Activated T-cell treated with anti-CD3 and anti-CD28 coated beads, Interleukin-2, amount 50 U/mL, for 4 hours (primary cell): ENCODE measurements around the gene PPM1M. TPM values are rescaled to one million over a fixed set of nuclear protein-coding genes. Genes with fewer than 3 reads are reported as not detected.
A peak's percentile ranks its signal among the peaks of the same experiment; 100 is the strongest.

Source experiments
- ATAC-seq, 2 donors: fragments of 200-7000 bp; cut with Tn5 transposase; one replicate each; pipeline ENCODE4 v1.10.0; 2021
- DNase-seq: peaks from one replicate; pipeline ENCODE4 v3.0.0-alpha.2; 2020
- H3K27me3 Mint-ChIP-seq: one replicate; pipeline ENCODE4 v1.8.0; 2021; ENCODE audit warnings: low read depth, mixed read lengths
- H3K36me3 Mint-ChIP-seq: one replicate; pipeline ENCODE4 v1.8.0; 2022; ENCODE audit warnings: mixed read lengths; ENCODE audit not compliant: insufficient read depth
- H3K4me1 Mint-ChIP-seq: one replicate; pipeline ENCODE4 v1.8.0; 2021; ENCODE audit warnings: low read depth, mixed read lengths
- H3K4me3 Mint-ChIP-seq: one replicate; pipeline ENCODE4 v1.8.0; 2021; ENCODE audit warnings: mild to moderate bottlenecking, moderate library complexity, mixed read lengths
- H3K9me3 Mint-ChIP-seq: one replicate; pipeline ENCODE4 v1.8.0; 2021; ENCODE audit warnings: mixed read lengths
- total RNA-seq, 3 donors: library from RNA; stranded (reverse); gene quantifications; one replicate each; pipeline ENCODE4 v1.2.1, GENCODE V29; 2021

The PPM1M gene
- total RNA-seq, 3 donors from 2014 or later: 26.6 to 40.0 (median 39.7) TPM

GRCh38 chr3:52240886-52241370 lies 4.6 kb upstream of the PPM1M start:
- H3K4me1 Mint-ChIP-seq: peaks cover 79% of the 10 kb centered on the region
- no peaks in the 10 kb centered on the region for H3K27me3 Mint-ChIP-seq
- no peaks in the 10 kb centered on the region for H3K9me3 Mint-ChIP-seq
- ATAC-seq (no peak), DNase-seq (no peak)
- no peaks in the 10 kb centered on the region for H3K36me3 Mint-ChIP-seq
- H3K4me3 Mint-ChIP-seq: peak overlapping the region; percentile 96

DNA sequence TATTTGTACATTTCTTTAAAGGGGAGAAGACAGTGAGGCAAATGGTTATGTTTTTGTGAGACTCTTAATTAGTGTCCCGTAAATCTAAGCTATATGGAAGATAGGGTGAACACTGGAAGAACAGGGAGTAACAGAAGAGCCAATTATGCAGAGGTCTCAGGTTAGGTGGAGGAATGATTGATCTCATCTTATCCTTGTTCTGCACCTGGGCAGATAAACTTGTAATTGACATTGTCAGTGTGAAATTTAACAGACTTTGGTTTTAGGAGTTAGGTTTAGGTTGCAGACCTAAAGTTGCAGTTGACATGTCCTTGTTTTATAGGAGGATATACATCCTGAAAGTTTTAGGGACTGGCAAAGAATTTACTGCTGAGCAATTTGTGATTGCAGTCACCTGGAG lies 3.5 kb upstream of the PPM1M start:
- Mint-ChIP-seq H3K9me3 (no peaks in the 10 kb centered on the region), H3K4me3 (peak overlapping the region; percentile 33), H3K36me3 (no peaks in the 10 kb centered on the region), H3K4me1 (peaks cover 77% of the 10 kb centered on the region), H3K27me3 (no peaks in the 10 kb centered on the region)
- DNase-seq: no peak
- ATAC-seq: no peak

DNA sequence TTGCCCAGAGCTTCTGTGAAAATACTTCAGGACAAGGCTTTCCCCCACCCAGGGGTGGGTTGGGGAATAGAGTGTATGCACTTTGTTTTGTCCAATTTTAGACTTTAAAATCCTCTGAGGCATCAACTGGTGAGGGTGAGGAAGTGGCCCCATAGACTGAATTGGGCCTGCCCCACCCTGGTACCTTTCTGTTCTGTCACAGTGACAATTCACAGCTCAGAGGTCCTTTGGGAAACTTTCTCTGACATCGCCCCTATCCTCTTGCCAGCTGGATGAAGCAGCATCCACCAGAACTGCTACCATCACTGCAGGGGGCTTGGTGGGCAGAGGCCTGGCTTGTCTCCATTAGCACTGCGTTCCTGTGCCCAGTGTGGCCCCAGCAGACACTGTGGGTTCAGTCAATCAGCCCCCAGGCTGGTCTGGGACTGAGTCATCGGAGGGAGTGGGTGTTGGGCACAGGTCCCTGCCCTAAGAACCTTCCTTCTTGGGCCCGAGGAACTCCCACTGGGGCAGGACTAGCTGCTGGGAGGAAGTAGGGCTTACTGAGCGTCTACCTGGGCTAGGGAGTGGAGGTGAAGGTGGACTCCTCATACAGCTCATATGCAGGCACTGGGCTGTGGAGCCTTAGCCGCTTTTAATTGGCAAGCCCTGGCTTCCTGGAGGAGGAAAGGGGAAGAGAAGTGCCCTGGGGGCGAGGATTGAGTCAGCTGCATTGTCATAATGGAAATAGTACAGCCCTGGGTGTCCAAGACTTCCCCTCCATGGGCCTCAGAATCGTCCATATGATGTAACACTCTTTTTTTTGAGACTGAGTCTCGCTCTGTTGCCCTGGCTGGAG lies 1.5 kb upstream of the PPM1M start:
- Mint-ChIP-seq H3K4me3 (peak overlapping the region; percentile 76), H3K27me3 (no peaks in the 10 kb centered on the region), H3K4me1 (peaks cover 79% of the 10 kb centered on the region), H3K9me3 (no peaks in the 10 kb centered on the region), H3K36me3 (peaks cover 14% of the 10 kb centered on the region)
- peak; percentile 35 for DNase-seq
- ATAC-seq: peak in 1 of 2 donors; percentile 4

DNA sequence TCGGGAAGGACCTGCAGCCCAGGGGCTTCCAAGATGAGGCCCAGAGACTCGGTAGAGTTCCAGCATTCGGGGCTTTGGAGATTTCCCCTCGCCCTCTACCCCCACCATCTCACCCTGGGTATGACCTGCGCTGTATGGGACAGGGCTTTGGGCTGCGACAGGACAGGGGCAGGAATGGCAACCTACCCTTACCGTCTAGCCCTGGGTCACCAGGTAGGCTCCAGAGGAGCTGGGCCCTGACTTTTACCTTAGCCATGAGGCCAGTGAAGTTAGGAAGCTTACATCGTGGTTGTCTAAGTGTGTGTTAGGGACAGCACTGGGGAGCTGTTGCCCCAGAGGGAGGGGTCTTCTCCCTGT lies 683 bp downstream of the PPM1M start:
- Mint-ChIP-seq H3K27me3 (no peaks in the 10 kb centered on the region), H3K4me3 (peak overlapping the region; percentile 88), H3K36me3 (peaks cover 31% of the 10 kb centered on the region), H3K4me1 (peaks cover 75% of the 10 kb centered on the region), H3K9me3 (no peaks in the 10 kb centered on the region)
- ATAC-seq: peak; percentile 16 to 20
- no peak for DNase-seq

DNA sequence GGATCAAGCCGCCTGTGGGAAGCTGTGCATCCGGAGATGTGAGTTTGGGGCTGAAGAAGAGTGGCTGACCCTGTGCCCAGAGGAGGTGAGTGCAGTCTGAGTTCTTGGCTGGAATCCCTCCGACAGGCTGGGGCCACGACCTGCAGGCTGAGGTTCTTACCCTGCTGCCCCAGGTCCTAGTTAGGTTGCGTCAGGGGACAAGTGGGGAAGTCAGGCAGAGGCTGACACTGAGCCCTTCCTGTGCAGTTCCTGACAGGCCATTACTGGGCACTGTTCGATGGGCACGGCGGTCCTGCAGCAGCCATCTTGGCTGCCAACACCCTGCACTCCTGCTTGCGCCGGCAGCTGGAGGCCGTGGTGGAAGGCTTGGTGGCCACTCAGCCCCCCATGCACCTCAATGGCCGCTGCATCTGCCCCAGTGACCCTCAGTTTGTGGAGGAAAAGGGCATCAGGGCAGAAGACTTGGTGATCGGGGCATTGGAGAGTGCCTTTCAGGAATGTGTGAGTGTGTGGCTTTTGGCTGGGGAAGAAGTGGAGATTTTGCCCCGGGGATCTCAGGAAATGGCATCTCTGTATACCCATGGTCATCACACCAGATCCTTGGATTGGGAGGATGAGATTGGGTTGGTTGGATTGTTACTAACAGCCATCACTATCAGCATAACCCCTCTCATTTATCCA lies 1.3 kb downstream of the PPM1M start:
- DNase-seq (no peak), ATAC-seq (peak in 1 of 2 donors; percentile 10)
- no peaks in the 10 kb centered on the region for H3K9me3 Mint-ChIP-seq

GRCh38 chr3:52247409-52248164 lies 2.0 kb downstream of the PPM1M start:
- no peak for ATAC-seq
- H3K27me3 Mint-ChIP-seq: no peaks in the 10 kb centered on the region
- H3K4me1 Mint-ChIP-seq: peaks cover 73% of the 10 kb centered on the region
- H3K4me3 Mint-ChIP-seq: peak overlapping the region; percentile 88
- H3K9me3 Mint-ChIP-seq: no peaks in the 10 kb centered on the region
- peaks cover 36% of the 10 kb centered on the region for H3K36me3 Mint-ChIP-seq
- DNase-seq: no peak

More for the DNA sequence above, 1.3 kb downstream of the PPM1M start:
- H3K4me1 Mint-ChIP-seq: peaks cover 72% of the 10 kb centered on the region
- peaks cover 32% of the 10 kb centered on the region for H3K36me3 Mint-ChIP-seq
- peak overlapping the region; percentile 88 for H3K4me3 Mint-ChIP-seq
- no peaks in the 10 kb centered on the region for H3K27me3 Mint-ChIP-seq

DNA sequence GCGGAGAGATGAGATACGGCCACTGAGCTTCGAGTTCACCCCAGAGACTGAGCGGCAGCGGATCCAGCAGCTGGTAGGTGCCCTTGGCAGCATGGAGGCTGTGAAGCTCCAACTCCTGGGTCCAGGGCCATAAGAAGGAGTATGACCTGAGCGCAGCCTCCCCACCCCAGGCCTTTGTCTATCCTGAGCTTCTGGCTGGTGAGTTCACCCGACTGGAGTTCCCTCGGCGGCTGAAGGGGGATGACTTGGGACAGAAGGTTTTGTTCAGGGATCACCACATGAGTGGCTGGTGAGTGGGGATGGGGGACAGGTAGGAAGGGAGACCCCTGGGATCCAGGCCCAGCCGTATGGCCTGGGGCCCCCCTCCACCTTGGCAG lies 2.6 kb downstream of the PPM1M start:
- no peaks in the 10 kb centered on the region for H3K27me3 Mint-ChIP-seq
- peaks cover 40% of the 10 kb centered on the region for H3K36me3 Mint-ChIP-seq
- ATAC-seq (no peak), DNase-seq (no peak)
- H3K9me3 Mint-ChIP-seq: no peaks in the 10 kb centered on the region
- peaks cover 75% of the 10 kb centered on the region for H3K4me1 Mint-ChIP-seq
- H3K4me3 Mint-ChIP-seq: peak overlapping the region; percentile 88

GRCh38 chr3:52248816-52249547 lies 3.4 kb downstream of the PPM1M start:
- Mint-ChIP-seq H3K4me1 (peaks cover 75% of the 10 kb centered on the region), H3K27me3 (no peaks in the 10 kb centered on the region), H3K4me3 (no peak overlapping the region), H3K9me3 (no peaks in the 10 kb centered on the region), H3K36me3 (peaks cover 43% of the 10 kb centered on the region)
- ATAC-seq (no peak), DNase-seq (no peak)

DNA sequence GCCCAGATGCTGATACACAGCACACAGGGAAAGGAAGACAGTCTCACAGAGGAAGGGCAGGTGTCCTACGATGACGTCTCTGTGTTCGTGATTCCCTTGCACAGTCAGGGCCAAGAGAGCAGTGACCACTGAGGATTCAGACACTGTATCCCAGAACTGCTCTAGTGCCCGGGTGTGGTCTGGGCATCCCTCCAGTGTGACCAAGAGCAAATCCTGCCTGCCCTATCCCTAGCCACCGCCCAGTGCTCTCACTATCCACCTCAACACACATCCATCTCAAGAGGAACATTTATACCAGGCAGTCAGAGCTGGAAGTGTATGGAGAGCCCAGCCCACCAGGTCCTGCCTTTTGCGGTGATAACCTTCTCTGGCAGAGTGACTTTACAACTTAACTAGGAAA lies 4.1 kb downstream of the PPM1M start:
- DNase-seq (no peak), ATAC-seq (no peak)
- Mint-ChIP-seq H3K9me3 (no peaks in the 10 kb centered on the region), H3K4me1 (peaks cover 75% of the 10 kb centered on the region), H3K4me3 (no peak overlapping the region), H3K27me3 (no peaks in the 10 kb centered on the region), H3K36me3 (peaks cover 44% of the 10 kb centered on the region)

DNA sequence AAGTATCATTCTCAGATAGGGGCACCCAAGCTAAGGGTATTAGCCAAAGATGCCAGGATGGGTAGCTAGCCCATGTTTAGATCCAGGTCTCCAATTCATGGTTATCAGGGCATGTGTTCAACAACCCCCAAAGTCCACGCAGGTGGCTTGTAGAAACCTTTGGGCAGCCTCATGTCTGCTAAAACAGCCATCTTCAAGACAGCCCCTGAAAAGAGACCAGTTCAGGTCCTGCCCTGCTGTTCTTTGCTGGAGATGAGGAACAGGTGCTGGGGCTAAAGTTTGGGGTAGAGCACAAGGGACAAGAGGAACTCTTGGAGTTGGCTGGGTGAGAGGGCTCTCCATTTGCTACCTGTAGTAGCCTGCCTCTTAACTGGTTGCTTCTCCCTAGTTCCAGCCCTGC lies 4.6 kb downstream of the PPM1M start:
- no peak for ATAC-seq
- peaks cover 75% of the 10 kb centered on the region for H3K4me1 Mint-ChIP-seq

DNA sequence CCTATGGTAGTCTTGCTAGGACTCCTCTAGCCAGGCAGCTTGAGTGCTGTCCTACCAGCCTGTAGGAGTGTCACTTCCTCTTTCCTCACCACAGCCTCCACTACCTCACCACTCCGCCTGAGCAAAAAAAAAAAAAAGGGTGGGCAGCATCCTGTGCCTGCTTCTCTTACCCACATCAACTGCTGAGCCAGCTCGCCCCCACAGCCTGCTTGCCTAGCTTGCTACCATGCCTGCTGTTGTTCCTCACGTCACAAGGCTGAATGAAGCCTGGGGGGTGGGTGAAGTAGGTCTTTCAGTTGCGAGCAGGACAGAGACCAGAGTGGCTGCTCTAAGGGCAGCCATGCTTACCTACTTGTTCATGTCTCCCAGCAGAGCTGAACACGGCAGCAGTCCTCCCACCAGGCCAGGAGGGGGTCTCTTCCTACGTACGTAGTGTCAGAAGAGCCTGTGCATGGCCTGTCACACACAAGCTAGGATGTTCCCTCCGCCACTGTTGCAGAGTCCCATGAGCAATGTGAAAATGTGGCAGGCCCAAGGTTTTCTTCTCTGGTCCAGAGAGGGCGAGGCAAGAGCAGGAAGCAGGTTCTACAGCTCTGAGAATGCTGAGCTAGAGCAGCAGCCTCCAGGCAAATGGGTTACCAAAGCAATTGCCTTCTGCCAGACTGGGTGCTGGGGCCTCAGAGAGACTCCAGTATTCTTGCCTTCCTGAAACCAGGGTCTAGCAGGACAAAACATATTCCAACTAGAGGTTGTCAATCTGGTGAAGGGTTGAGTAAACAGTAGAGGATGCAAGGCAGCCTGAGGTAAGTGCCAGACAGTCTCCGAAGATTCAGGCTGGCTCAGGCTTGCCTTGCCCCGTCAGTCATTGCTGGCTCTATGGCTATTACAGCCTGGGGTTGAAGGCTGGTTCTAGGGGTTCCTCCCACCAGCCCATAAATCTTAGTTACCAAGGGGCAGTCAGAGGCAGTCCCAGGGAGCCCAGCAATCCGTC lies 8.1 kb downstream of the PPM1M start:
- Mint-ChIP-seq H3K9me3 (no peaks in the 10 kb centered on the region), H3K36me3 (peaks cover 65% of the 10 kb centered on the region), H3K4me1 (peaks cover 83% of the 10 kb centered on the region), H3K27me3 (no peaks in the 10 kb centered on the region), H3K4me3 (peak overlapping the region; percentile 68)
- ATAC-seq (peak; percentile 82 to 90), DNase-seq (peak; percentile 79)

More for the DNA sequence above, 4.6 kb downstream of the PPM1M start:
- Mint-ChIP-seq H3K4me3 (no peak overlapping the region), H3K36me3 (peaks cover 46% of the 10 kb centered on the region), H3K9me3 (no peaks in the 10 kb centered on the region), H3K27me3 (no peaks in the 10 kb centered on the region)
- no peak for DNase-seq

DNA sequence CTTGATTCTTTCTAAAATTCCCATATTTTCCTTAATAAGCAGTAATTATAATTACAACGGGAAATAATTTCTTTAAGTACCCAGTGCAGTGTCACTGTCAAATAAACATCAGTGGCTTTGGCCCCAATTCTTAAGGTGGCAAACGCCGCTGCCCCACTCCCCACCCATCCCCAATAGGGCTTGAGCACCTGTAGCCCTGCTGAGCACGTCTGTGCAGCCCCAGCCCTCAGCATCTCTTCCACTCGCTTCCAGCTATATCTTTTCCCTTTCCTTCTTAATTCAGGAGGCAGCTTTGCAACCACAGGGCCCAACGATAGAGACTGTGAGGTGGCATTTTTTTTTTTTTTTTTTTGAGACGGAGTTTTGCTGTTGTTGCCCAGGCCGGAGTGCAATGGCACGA lies 9.0 kb downstream of the PPM1M start:
- Mint-ChIP-seq H3K4me1 (peaks cover 87% of the 10 kb centered on the region), H3K4me3 (peak overlapping the region; percentile 4), H3K36me3 (peaks cover 65% of the 10 kb centered on the region), H3K27me3 (no peaks in the 10 kb centered on the region), H3K9me3 (no peaks in the 10 kb centered on the region)
- no peak for DNase-seq
- ATAC-seq: no peak

DNA sequence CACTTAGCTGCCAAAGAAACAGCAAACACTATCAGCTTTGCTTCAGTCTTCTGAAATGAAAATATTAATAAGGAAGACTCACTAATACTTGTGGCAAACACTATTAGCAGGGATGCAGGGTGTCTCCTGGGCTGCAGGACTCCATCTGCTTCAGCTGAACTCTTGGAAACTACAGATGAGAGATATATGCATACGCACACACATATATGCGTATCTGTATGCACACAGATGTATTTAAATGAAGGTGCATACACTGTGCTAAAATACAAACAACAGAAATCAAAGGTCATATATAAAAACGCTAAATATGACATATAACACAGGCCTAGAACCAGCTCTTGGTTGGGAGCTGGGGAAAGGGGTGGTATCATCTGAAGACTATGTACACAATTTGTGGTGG lies 10.6 kb downstream of the PPM1M start:
- DNase-seq: no peak
- H3K27me3 Mint-ChIP-seq: no peaks in the 10 kb centered on the region
- H3K4me1 Mint-ChIP-seq: peaks cover 88% of the 10 kb centered on the region
- H3K9me3 Mint-ChIP-seq: no peaks in the 10 kb centered on the region
- no peak overlapping the region for H3K4me3 Mint-ChIP-seq
- peaks cover 64% of the 10 kb centered on the region for H3K36me3 Mint-ChIP-seq
- ATAC-seq: no peak
